ENCODE results near the gene OR10G3. TPM values are rescaled to one million over a fixed set of nuclear protein-coding genes. Genes with fewer than 3 reads are reported as not detected.

Gene OR10G3
- total RNA-seq, 1 donor from 2014 or later = not detected

DNA sequence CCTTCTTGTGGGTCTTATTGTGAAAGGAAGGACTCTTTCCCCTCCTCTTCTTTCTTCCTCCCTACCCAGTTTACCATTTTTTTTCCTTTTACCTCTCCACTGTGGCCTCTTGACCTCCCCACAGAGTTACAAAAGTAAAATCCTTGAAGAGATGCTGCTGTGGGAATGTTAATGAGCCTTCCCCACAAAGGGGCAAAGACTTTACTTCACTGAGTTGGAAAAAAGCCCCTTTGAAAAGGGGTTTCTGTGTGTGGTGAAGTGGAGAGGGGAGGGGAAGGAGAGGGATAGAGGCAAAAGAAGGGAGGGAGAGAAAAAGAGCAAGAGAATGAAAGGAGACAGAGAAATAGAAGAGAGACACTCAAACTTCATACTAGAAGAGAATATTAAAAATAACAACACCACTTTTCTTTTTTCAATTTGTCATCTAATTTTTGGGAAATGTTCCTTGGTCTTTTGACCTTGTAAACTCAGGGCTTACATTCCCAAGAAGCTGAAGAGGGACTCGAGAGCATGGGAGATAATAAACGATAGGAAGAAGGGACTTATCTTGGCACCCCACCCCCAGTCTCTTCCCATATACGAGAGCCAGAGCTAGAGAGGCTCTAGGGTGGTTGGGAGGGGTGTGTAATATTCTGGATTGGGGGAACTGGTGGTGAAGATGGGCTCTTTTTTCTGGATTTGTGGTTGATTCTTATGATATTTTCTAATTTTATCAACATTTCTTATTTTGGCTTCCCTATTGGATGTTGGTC, 40.5 kb downstream of the OR10G3 start:
- TF ChIP-seq CTCF (IDR thresholded peaks at IDR 0.05) = no peak
- no peak for DNase-seq (ENCODE audit: low spot score in 2 of 2)

DNA sequence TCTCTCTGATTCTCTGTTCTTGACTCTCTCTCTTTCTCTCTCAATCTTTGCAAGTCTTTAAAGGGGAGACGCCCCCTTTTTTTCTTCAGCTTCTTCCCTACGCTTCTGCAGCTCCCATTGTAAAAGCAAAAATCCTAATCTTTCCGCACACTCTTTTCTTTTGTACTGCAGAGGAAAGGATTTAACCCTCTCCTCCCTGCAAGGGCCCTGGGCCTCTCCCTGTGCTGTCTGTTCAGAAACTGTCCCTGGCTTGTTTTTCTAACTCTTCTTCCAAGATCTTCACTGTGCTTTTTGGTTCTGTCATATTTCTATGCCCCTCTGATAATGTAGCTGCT, 42.8 kb downstream of the OR10G3 start:
- peaks cover 2% of the 10 kb centered on the region for H3K27me3 ChIP-seq
- no peaks in the 10 kb centered on the region for H3K9me3 ChIP-seq
- DNase-seq (ENCODE audit: low spot score in 2 of 2) = no peak
- peak overlapping the region; percentile 15 to 26 for H3K4me3 ChIP-seq
- H3K27ac ChIP-seq = no peak overlapping the region
- intact Hi-C loops (cut with DNase I) = no loop called here
- no peak for TF ChIP-seq CTCF (IDR thresholded peaks at IDR 0.05)
- H3K36me3 ChIP-seq = no peaks in the 10 kb centered on the region
- H3K4me1 ChIP-seq = peaks cover 0 to 4% of the 10 kb centered on the region in 2 donors

More for the DNA sequence above, 40.5 kb downstream of the OR10G3 start:
- Histone ChIP-seq H3K9me3 (no peaks in the 10 kb centered on the region), H3K4me3 (no peak overlapping the region), H3K27ac (no peak overlapping the region), H3K4me1 (peaks cover 0 to 4% of the 10 kb centered on the region in 2 donors), H3K36me3 (no peaks in the 10 kb centered on the region), H3K27me3 (peaks cover 2% of the 10 kb centered on the region)
- intact Hi-C loops (cut with DNase I) = no loop called here

GRCh38 chr14:21536418-21537089, 43.3 kb downstream of the OR10G3 start:
- no peak for TF ChIP-seq CTCF (IDR thresholded peaks at IDR 0.05)
- H3K4me1 ChIP-seq = peaks cover 0 to 4% of the 10 kb centered on the region in 2 donors
- no peaks in the 10 kb centered on the region for H3K9me3 ChIP-seq
- no peaks in the 10 kb centered on the region for H3K36me3 ChIP-seq
- H3K4me3 ChIP-seq = peak overlapping the region; percentile 15 to 26
- intact Hi-C loops (cut with DNase I) = no loop called here
- no peak for DNase-seq (ENCODE audit: low spot score in 2 of 2)
- no peak overlapping the region for H3K27ac ChIP-seq
- peaks cover 2% of the 10 kb centered on the region for H3K27me3 ChIP-seq

DNA sequence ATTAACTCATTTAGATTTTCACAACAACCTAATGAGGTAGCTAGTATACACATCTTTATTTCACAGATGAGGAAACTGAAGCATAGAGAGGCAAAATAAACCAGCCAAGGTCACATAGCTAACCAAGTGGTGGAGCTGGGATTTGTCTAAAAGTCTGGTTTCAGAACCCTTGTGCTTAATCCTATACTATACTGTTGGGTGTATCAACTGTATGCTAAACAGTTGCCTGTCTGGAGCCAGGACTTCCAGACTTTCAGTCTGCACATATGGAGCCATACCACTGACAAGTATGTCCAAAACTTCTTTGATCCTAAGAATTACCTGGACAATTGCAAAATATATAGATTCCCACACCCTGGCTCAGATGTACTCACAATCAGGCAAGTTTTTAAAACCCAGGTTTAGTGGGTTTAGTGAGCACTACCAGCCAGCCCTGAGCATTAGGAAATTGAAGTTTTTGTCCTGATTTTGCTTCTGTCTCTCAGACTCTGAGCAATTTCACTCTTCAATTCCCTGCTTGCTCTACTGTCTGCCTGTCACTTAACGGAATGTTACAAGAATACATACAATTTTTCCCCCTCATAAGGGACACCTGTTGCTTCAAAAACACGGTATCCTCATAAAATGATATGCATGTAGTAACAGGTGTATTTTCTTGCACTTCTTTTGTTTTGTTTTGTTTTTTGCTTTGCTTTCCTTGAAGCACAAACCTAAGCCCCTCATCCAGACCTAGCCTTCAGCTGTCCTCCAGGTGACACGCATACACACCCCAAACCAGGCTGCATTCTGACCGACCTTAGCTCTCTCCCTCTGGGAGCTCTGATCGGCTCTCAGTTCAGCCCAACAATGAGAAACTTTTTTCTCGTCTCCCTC, 44.1 kb downstream of the OR10G3 start:
- no peak overlapping the region for H3K27ac ChIP-seq
- DNase-seq (ENCODE audit: low spot score in 2 of 2) = no peak
- intact Hi-C loops (cut with DNase I) = no loop called here
- no peaks in the 10 kb centered on the region for H3K36me3 ChIP-seq
- TF ChIP-seq CTCF (IDR thresholded peaks at IDR 0.05) = no peak
- H3K27me3 ChIP-seq = peaks cover 2% of the 10 kb centered on the region
- H3K9me3 ChIP-seq = no peaks in the 10 kb centered on the region
- peaks cover 0 to 4% of the 10 kb centered on the region in 2 donors for H3K4me1 ChIP-seq
- H3K4me3 ChIP-seq = peak overlapping the region in 1 of 2 donors; percentile 15

DNA sequence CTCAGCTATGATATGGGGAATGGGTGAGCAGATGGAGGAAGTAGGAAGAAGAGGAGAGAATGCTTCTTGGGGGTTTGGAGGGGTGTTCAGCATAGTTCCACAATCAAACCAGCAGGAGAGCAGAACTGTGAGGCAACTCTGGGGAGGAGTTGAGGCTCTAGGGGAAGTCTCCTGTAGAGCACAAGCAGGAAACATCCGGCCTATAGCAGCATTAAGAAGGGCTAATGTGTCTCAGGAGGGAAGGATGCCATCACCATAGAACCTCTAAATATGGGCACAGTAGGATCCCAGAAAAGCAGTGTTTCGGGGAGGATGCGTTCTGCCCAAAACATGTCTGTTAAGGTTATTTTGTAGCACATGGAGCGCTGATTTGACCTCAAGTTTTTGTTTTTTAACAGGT, 45.3 kb downstream of the OR10G3 start:
- Histone ChIP-seq H3K9me3 (no peaks in the 10 kb centered on the region), H3K4me3 (no peak overlapping the region), H3K27me3 (peaks cover 2% of the 10 kb centered on the region), H3K36me3 (no peaks in the 10 kb centered on the region), H3K4me1 (peaks cover 0 to 4% of the 10 kb centered on the region in 2 donors), H3K27ac (no peak overlapping the region)
- intact Hi-C loops (cut with DNase I) = no loop called here
- no peak for DNase-seq (ENCODE audit: low spot score in 2 of 2)
- no peak for TF ChIP-seq CTCF (IDR thresholded peaks at IDR 0.05)

Data from ascending aorta (tissue), 2 donors.